Jurkat, Clone E6-1 (cell line): ENCODE measurements around the gene POU2AF1. TPM values are rescaled to one million over a fixed set of nuclear protein-coding genes. Genes with fewer than 3 reads are reported as not detected.

Source experiments
- DNase-seq: peaks from one replicate; pipeline ENCODE4 v3.0.0-alpha.2; 2011; ENCODE audit warnings: low read depth, low spot score
- H3K4me3 ChIP-seq: 2 replicates; pipeline ENCODE4 v1.5.1; 2011; ENCODE audit warnings: mild to moderate bottlenecking, low read length, control low read depth, moderate library complexity
- polyA plus RNA-seq: library from polyadenylated mRNA; unstranded; fragments of >200 nt; gene quantifications from one replicate; pipeline ENCODE4 v1.2.1, GENCODE V29; 2012; ENCODE audit warnings: missing spikeins; ENCODE audit not compliant: insufficient read length, insufficient read depth

Gene POU2AF1
- polyA plus RNA-seq = 1.7 TPM

GRCh38 chr11:111378861-111379601 is at the start of gene POU2AF1:
POU2AF1 (minus strand) TSS chr11:111379275; CDS start chr11:111379177, 98 bp downstream.
- H3K4me3 ChIP-seq = peak within 1 kb of the TSS; percentile 48
- peak; percentile 94 for DNase-seq

DNA sequence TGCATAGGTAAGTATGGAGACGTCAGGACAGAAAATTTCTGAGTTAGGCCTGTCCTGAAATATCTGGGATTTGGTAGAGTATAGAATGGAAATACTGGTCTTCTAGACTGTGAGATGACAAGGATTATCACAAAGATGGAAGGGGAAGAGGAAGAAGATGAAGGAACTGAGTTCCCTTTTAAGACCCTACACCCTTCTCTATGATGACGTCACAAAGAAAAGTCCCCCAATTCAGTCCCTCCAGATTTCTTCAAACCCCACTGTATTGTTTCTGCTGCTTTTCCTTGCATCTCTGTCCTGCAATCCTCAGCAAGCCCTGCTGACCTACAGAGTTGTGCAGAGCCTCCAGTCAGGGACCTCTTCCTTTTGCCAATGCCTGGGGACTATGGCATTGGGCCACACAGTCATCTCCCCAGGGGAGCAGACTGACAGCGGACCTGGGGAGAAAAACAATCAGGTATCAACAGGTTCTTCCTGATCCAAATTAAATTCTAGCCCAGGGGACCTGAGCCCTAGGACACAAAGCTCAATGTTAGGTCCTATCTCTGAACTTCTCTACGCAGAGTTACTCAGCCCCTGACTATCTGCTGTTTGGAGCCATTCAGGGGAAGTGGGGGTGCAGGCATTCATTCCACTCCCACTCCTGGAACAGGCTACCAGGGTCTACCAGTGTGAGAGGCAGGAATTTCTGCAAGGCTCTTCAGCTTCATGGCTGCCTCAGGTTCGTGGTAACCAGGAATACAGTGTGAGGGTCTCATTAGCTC is 49.2 kb upstream of the POU2AF1 start:
- no peak for DNase-seq
- H3K4me3 ChIP-seq = no peak overlapping the region

GRCh38 chr11:111427471-111427912 is 48.4 kb upstream of the POU2AF1 start:
- no peak overlapping the region for H3K4me3 ChIP-seq
- no peak for DNase-seq

GRCh38 chr11:111426617-111427016 is 47.5 kb upstream of the POU2AF1 start:
- no peak overlapping the region for H3K4me3 ChIP-seq
- DNase-seq = no peak

DNA sequence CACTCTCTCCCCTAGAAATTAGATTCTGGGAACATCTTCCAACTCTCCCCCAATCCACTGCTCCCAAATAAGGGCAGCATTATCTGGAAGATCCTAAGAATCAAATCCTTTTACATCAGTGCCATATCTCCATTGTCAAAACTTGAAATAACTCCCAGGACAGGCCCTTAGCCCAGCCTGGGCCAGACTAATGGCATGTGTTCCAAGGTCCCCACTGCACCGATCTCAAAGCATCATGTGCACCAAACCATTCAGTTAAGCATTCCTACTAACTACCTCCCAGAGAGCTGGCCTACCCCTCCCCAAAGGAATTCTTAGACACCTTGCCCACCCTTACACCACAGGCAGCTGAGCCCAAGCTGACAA is 44.2 kb upstream of the POU2AF1 start:
- DNase-seq = no peak
- H3K4me3 ChIP-seq = no peak overlapping the region

GRCh38 chr11:111422494-111423249 is 43.6 kb upstream of the POU2AF1 start:
- no peak for DNase-seq
- no peak overlapping the region for H3K4me3 ChIP-seq

DNA sequence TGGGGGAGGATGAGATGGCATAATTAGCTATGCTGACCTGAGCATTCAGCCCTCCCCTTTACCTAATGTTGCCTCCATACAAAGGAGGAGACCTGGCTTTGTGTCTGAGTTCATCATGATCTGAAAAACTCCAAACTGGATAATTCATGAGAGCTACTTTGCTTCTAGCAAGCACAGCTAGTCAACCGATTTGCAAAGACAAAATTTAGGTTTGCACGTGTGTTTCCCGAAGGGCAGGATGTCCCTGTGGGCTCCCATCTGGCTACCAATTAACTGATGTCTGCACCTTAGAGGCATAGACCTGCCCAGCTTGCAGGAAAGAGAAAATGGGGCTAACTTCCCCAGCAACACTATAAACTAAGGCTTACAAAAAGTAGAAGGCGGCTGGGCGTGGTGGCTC is 42.2 kb upstream of the POU2AF1 start:
- DNase-seq = no peak
- H3K4me3 ChIP-seq = no peak overlapping the region

- no peak overlapping the region for H3K4me3 ChIP-seq
- no peak for DNase-seq
These were observed 40.7 kb upstream of the POU2AF1 start for GRCh38 chr11:111419641-111420327.

DNA sequence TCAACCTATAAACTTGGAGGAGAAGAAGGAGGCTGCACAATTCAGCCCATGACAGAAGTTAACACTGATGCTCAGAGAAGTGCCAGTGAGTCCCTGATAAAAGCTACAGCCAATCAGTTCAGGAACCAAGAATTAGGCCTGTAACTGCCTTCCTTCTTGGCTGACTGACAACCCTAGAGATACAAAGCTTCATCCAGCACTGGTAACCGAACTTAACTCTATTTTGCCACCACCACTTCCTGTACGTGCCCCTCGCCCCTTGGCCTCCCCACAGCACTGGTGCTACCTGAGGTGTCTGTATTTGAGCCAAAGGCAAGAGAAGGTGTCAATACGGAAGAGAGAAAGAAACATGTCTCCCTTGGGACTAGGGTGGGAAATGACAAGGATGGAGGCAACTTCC is 40.1 kb upstream of the POU2AF1 start:
- H3K4me3 ChIP-seq = no peak overlapping the region
- DNase-seq = peak; percentile 54

DNA sequence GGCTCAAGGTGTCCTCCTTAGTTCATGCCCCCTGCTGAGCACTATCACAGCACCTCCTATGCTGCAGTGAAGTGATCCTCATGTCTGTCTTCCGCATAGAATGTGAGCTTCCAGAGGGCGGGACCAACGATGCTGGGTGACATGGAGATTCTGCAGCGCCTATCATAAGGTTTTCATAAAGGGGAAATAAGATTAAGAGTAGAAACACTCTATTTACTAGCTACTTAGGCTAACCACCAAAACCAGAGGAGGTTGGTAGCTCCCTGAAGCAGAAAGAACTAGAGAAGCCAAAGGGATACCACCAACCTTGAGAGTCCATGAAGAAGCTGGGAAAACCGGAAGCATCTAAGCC is 39.3 kb upstream of the POU2AF1 start:
- no peak overlapping the region for H3K4me3 ChIP-seq
- no peak for DNase-seq

DNA sequence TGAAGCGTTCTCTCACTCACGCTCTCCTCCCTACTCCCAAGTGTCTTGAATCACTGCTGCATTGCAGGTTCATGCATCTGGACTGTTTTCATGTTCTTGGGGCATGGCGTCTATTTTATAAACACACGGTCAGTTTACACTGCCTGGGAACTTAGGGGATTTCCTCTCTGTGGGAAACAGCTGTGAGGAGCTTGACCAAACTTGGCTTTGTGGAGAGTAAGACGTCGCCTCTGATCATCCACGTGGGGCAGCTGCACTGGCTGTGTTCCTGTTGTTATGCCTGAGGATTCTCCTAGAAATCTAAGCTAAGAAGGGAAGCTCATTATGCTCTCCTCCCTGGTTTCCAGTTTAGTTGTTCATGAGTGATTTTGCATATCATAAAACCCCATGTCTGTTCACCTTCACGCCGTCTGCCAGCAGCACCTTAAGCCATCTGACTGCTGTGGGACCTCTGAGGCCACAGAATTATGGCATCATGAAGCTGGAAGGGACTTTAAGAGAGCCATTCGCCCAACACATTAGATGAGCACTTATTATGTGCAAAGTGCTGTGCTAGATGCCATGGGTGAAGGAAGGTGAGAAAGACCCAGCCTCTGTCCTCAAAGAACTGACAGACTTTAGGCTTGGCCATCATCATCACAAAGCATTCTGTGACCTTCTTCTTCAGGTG is 38.8 kb upstream of the POU2AF1 start:
- H3K4me3 ChIP-seq = no peak overlapping the region
- no peak for DNase-seq

- H3K4me3 ChIP-seq = no peak overlapping the region
- no peak for DNase-seq
These were observed 38.1 kb upstream of the POU2AF1 start for GRCh38 chr11:111417011-111417765.

DNA sequence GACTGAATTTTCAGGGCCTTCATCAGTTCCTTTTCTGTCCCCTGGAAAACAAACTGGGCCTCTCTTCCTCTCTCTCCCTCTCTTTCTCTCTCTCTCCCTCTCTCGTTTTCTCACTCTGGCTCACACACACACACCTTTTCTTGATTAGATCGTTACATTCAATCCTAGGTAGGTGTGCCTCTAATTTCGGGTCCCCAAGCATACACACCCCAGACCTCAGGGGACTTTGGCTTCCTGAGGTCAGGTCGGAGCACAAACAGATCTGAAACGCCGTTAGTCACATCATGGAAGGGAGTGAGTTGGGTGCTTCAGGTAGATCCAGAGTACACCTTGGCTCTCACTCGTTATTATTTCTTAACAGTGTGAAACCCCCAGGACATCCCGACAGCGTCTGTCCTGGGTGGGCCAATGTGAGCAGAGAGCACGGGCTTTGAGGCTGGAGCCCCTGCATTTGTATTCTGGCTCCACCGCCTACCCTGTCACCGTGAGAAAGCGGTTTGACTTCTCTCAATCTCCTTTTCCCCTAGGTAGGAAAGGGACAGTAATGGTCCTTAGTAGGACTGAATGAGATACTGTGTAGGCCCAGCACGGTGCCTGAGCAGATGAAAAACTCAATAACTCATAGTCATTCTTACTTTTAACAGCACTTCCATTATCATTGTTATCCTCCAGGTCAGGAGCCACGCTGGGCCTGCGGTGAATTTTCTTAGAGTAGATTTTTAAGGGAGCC is 37.3 kb upstream of the POU2AF1 start:
- no peak for DNase-seq
- H3K4me3 ChIP-seq = no peak overlapping the region

- H3K4me3 ChIP-seq = no peak overlapping the region
- no peak for DNase-seq
These were observed 35.9 kb upstream of the POU2AF1 start for GRCh38 chr11:111414936-111415335.

DNA sequence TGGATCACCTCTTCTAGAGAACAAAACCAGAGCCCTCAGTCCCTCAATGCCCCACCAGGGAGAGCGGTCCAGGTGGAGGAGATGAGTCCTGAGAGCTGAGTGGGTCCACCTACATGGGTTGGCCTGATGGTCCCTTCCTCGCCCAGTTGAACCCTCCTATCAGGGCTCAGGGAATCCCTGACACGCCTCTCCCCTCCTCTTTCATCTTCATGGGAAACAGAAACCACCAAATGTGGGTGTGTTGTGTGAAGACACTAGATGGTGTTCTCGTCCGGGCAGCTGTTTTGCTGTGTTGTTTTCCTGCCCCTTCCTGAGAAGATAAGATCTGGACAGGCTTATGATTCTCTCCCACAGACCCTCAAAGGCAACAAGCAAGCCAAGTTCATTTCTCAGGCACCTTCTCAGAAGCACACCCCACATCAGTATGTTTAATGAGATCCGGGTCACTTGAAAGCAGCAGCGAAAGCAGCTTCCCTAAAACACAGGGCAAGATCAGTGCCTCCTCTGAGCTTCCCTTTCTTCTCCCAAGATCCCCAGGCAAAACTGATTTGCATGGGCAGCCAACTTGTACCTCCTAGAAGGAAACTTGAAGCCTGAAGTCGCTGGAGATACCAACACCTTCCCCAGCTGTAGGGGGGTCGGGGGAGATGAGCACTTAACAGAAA is 35.3 kb upstream of the POU2AF1 start:
- DNase-seq = peak; percentile 36
- no peak overlapping the region for H3K4me3 ChIP-seq

DNA sequence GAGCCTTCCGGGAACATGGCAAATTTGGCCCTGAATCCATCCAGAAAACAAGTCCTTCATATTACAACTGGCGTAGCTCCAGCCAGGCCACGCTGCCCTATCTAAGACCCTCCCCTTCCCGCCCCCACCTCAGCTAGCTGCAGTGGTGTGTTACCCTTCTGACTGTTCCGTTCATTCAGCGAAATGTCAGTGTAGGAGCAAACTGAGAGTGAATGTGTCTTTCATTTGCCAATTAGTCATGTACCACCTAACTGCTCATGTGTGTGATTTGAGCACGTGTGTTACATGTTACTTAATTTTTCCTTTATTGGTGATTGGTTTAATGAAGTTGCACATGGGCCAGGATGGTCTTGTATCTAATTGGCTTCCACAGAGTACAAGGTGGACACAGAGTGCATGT is 34.8 kb upstream of the POU2AF1 start:
- no peak overlapping the region for H3K4me3 ChIP-seq
- no peak for DNase-seq

GRCh38 chr11:111412293-111412692 is 33.2 kb upstream of the POU2AF1 start:
- no peak for DNase-seq
- no peak overlapping the region for H3K4me3 ChIP-seq
